Measurements from ENCODE around the gene RASAL3. TPM values are rescaled to one million over a fixed set of nuclear protein-coding genes. Genes with fewer than 3 reads are reported as not detected.

The RASAL3 gene
- total RNA-seq (2021; ENCODE audit: unreplicated experiment) = 0.57 TPM
- polyA plus RNA-seq (2012) = not detected in 2 replicates
- Bru-seq, nascent RNA = not detected
- BruChase-seq, experiment 1, labeled RNA remaining after a 6-hour chase = not detected
- not detected for BruChase-seq, experiment 2, labeled RNA remaining after a 2-hour chase
- long read RNA-seq = 0 reads

- H3K4me3 ChIP-seq (replicated peaks in 1 of 2; ENCODE audit: low read depth in 1 of 2, low read length in 2 of 2) = no peak within 1 kb of the TSS
- RAD21 ChIA-PET (ENCODE audit: low non-redundant PET in 1 of 2, low total read pairs in 2 of 2, uncharacterized antibody in 2 of 2, unreplicated experiment in 2 of 2) = no interaction called here
- CTCF ChIA-PET = no interaction called here
- H3K4me2 ChIP-seq (ENCODE audit: low read length) = no peak within 1 kb of the TSS
- POLR2A ChIA-PET = interaction anchor here (1.5 kb wide), 1 partner anchor 10 kb away, joined by 3 read pairs; no protein-coding TSS in a partner anchor
- H2AFZ ChIP-seq (ENCODE audit: low read depth, low read length, poor library complexity, severe bottlenecking) = no peak within 1 kb of the TSS
- H4K20me1 ChIP-seq (ENCODE audit: insufficient read depth) = no peaks in the 10 kb centered on the region
- peaks cover 0 to 7% of the 10 kb centered on the region in 2 experiments; a peak in 2 of 4 replicates for H3K4me1 ChIP-seq (ENCODE audit: control insufficient read depth in 1 of 2, insufficient read depth in 2 of 2, low read length in 2 of 2)
- H3K79me2 ChIP-seq (ENCODE audit: insufficient read depth, low read length) = no peaks in the 10 kb centered on the region
- H3K9me3 ChIP-seq (ENCODE audit: control insufficient read depth in 1 of 2, insufficient read depth in 1 of 2, low read depth in 1 of 2, low read length in 2 of 2) = no peaks in the 10 kb centered on the region
- H3K27ac ChIP-seq (ENCODE audit: low read depth, low read length) = no peak within 1 kb of the TSS
- TF ChIP-seq SRF (IDR thresholded peaks at IDR 0.05; ENCODE audit: low read depth) = no peak
- no peak for TF ChIP-seq POLR2A (IDR thresholded peaks at IDR 0.05; ENCODE audit: borderline replicate concordance, extremely low read depth, insufficient read depth, insufficient read length)
- no peak for TF ChIP-seq YY1 (IDR thresholded peaks at IDR 0.05; ENCODE audit: extremely low read depth, insufficient replicate concordance, low read depth, low read length)
- TF ChIP-seq ZNF274 (IDR thresholded peaks at IDR 0.05; ENCODE audit: low read depth, low read length) = no peak
- TF ChIP-seq, protein P1, sequence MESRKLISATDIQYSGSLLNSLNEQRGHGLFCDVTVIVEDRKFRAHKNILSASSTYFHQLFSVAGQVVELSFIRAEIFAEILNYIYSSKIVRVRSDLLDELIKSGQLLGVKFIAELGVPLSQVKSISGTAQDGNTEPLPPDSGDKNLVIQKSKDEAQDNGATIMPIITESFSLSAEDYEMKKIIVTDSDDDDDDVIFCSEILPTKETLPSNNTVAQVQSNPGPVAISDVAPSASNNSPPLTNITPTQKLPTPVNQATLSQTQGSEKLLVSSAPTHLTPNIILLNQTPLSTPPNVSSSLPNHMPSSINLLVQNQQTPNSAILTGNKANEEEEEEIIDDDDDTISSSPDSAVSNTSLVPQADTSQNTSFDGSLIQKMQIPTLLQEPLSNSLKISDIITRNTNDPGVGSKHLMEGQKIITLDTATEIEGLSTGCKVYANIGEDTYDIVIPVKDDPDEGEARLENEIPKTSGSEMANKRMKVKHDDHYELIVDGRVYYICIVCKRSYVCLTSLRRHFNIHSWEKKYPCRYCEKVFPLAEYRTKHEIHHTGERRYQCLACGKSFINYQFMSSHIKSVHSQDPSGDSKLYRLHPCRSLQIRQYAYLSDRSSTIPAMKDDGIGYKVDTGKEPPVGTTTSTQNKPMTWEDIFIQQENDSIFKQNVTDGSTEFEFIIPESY (IDR thresholded peaks at IDR 0.05; ENCODE audit: extremely low read depth, insufficient replicate concordance, low read length) = no peak
- no peak for TF ChIP-seq ZFX (IDR thresholded peaks at IDR 0.05)
- TF ChIP-seq FOSL1 (IDR thresholded peaks at IDR 0.05; ENCODE audit: low read depth) = no peak
- TF ChIP-seq MAX (IDR thresholded peaks at IDR 0.05) = no peak
- no peak for TF ChIP-seq ATF3 (IDR thresholded peaks at IDR 0.05)
- TF ChIP-seq CBX3 (IDR thresholded peaks at IDR 0.05; ENCODE audit: low read depth) = no peak
- TF ChIP-seq JUND (IDR thresholded peaks at IDR 0.05) = no peak
- TF ChIP-seq CEBPB (IDR thresholded peaks at IDR 0.05; ENCODE audit: low read depth) = no peak
- no peak for TF ChIP-seq TCF7L2 (IDR thresholded peaks at IDR 0.05; ENCODE audit: borderline replicate concordance, extremely low read depth, insufficient read depth, insufficient read length)
- TF ChIP-seq EZH2 (IDR thresholded peaks at IDR 0.05) = no peak
- no peak for TF ChIP-seq SIN3A (IDR thresholded peaks at IDR 0.05; ENCODE audit: low read depth)
- TF ChIP-seq, protein P2, sequence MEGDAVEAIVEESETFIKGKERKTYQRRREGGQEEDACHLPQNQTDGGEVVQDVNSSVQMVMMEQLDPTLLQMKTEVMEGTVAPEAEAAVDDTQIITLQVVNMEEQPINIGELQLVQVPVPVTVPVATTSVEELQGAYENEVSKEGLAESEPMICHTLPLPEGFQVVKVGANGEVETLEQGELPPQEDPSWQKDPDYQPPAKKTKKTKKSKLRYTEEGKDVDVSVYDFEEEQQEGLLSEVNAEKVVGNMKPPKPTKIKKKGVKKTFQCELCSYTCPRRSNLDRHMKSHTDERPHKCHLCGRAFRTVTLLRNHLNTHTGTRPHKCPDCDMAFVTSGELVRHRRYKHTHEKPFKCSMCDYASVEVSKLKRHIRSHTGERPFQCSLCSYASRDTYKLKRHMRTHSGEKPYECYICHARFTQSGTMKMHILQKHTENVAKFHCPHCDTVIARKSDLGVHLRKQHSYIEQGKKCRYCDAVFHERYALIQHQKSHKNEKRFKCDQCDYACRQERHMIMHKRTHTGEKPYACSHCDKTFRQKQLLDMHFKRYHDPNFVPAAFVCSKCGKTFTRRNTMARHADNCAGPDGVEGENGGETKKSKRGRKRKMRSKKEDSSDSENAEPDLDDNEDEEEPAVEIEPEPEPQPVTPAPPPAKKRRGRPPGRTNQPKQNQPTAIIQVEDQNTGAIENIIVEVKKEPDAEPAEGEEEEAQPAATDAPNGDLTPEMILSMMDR (IDR thresholded peaks at IDR 0.05 in 2 of 3, conservative IDR thresholded peaks at IDR 0.05 in 1 of 3; ENCODE audit: borderline replicate concordance in 1 of 3, insufficient read depth in 1 of 3, low read depth in 2 of 3, low read length in 2 of 3) = no peak
- TF ChIP-seq, protein P3, sequence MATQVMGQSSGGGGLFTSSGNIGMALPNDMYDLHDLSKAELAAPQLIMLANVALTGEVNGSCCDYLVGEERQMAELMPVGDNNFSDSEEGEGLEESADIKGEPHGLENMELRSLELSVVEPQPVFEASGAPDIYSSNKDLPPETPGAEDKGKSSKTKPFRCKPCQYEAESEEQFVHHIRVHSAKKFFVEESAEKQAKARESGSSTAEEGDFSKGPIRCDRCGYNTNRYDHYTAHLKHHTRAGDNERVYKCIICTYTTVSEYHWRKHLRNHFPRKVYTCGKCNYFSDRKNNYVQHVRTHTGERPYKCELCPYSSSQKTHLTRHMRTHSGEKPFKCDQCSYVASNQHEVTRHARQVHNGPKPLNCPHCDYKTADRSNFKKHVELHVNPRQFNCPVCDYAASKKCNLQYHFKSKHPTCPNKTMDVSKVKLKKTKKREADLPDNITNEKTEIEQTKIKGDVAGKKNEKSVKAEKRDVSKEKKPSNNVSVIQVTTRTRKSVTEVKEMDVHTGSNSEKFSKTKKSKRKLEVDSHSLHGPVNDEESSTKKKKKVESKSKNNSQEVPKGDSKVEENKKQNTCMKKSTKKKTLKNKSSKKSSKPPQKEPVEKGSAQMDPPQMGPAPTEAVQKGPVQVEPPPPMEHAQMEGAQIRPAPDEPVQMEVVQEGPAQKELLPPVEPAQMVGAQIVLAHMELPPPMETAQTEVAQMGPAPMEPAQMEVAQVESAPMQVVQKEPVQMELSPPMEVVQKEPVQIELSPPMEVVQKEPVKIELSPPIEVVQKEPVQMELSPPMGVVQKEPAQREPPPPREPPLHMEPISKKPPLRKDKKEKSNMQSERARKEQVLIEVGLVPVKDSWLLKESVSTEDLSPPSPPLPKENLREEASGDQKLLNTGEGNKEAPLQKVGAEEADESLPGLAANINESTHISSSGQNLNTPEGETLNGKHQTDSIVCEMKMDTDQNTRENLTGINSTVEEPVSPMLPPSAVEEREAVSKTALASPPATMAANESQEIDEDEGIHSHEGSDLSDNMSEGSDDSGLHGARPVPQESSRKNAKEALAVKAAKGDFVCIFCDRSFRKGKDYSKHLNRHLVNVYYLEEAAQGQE (IDR thresholded peaks at IDR 0.05; ENCODE audit: low read depth) = no peak
- no peak for TF ChIP-seq ELF1 (IDR thresholded peaks at IDR 0.05; ENCODE audit: borderline replicate concordance, low read depth)
- H3K36me3 ChIP-seq (ENCODE audit: control insufficient read depth in 1 of 2, insufficient read depth in 2 of 2, low read length in 2 of 2) = no peaks in the 10 kb centered on the region
- H3K9me2 ChIP-seq (ENCODE audit: insufficient read depth) = no peaks in the 10 kb centered on the region
- BruUV-seq (replicated peaks) = no TSS peak
- no peak for ATAC-seq
- intact Hi-C loops (cut with micrococcal nuclease) = no loop called here
- no peak within 1 kb of the TSS for H3K9ac ChIP-seq (ENCODE audit: low read length)
- no peak for DNase-seq (ENCODE audit: low read depth, low spot score)
- no peaks in the 10 kb centered on the region for H3K27me3 ChIP-seq (ENCODE audit: insufficient read depth, low read length)
Observed at GRCh38 chr19:15464394-15465385, at the start of gene RASAL3. TSS of gene RASAL3 (minus strand) at chr19:15464544. CDS start at chr19:15464358, 186 bp downstream.
